HCT116 (cell line): ENCODE results near the gene IZUMO4. TPM values are rescaled to one million over a fixed set of nuclear protein-coding genes. Genes with fewer than 3 reads are reported as not detected.

Experiments
- ATAC-seq: fragments of 200-7000 bp; cut with Tn5 transposase; 2 replicates; pipeline ENCODE4 v1.9.1; 2020; ENCODE audit warnings: mild to moderate bottlenecking, moderate library complexity
- BruUV-seq: library from RNA; stranded (reverse); fragments of 400-500 nt; replicated peaks from 2 replicates; lab custom pipeline; 2021; lab: Mats Ljungman, UMichigan
- CTCF ChIA-PET: fragments of 300-600 bp; sonication (Branson Sonifier 250); formaldehyde crosslinking; loops from one replicate; lab custom pipeline; 2021; ENCODE audit warnings: antibody characterized with exemption; lab: Charles Lee
- POLR2A ChIA-PET: fragments of 300-600, 350-600 bp; sonication (Branson Sonifier 250); formaldehyde crosslinking; loops from one replicate; lab custom pipeline; 2021; ENCODE audit warnings: antibody characterized with exemption; lab: Charles Lee
- RAD21 ChIA-PET, 2 experiments: fragments of 300-600 bp; sonication (Branson Sonifier 250); formaldehyde crosslinking; loops; one replicate each; lab custom pipeline; 2023; ENCODE audit warnings: low total read pairs in 2 of 2; ENCODE audit not compliant: uncharacterized antibody in 2 of 2, unreplicated experiment in 2 of 2, low non-redundant PET in 1 of 2; lab: Charles Lee
- DNase-seq: peaks from one replicate; pipeline ENCODE4 v3.0.0-alpha.2; 2010; ENCODE audit warnings: low read depth, low spot score
- H2AFZ ChIP-seq: fragments of 200-600 bp; shearing (Covaris generic), sonication (generic); 2 replicates; pipeline ENCODE4 v1.6.1; 2017; ENCODE audit warnings: low read depth, mixed run types, mixed read lengths, antibody characterized with exemption, low read length; ENCODE audit not compliant: poor library complexity, severe bottlenecking
- H3K27ac ChIP-seq: 2 replicates; pipeline ENCODE4 v1.5.1; 2012; ENCODE audit warnings: low read depth, low read length
- H3K27me3 ChIP-seq: fragments of 200-600 bp; sonication (generic); 2 replicates; pipeline ENCODE4 v1.6.1; 2016; ENCODE audit warnings: mixed run types, low read length, mixed read lengths; ENCODE audit not compliant: insufficient read depth
- H3K36me3 ChIP-seq, 2 experiments: fragments of 200-500 bp in 1 of 2; fragments of 200-600 bp in 1 of 2; sonication (Bioruptor generic) in 1 of 2; sonication (generic) in 1 of 2; 2 replicates each; pipeline versions ENCODE4 v1.5.1 to v1.6.1; 2014 to 2016; ENCODE audit warnings: low read length in 2 of 2, inconsistent platforms in 1 of 2, mixed read lengths in 1 of 2, mixed run types in 1 of 2; ENCODE audit not compliant: insufficient read depth in 2 of 2, control insufficient read depth in 1 of 2
- H3K4me1 ChIP-seq, 2 experiments: fragments of 200-600 bp in 1 of 2; sonication (generic) in 1 of 2; 2 replicates each; pipeline versions ENCODE4 v1.5.1 to v1.6.1; 2012 to 2017; ENCODE audit warnings: low read length in 2 of 2, inconsistent platforms in 1 of 2, mild to moderate bottlenecking in 1 of 2, mixed read lengths in 1 of 2, mixed run types in 1 of 2, moderate library complexity in 1 of 2; ENCODE audit not compliant: insufficient read depth in 2 of 2, control insufficient read depth in 1 of 2
- H3K4me2 ChIP-seq: fragments of 200-600 bp; sonication (generic); 2 replicates; pipeline ENCODE4 v1.6.1; 2017; ENCODE audit warnings: mixed run types, low read length, mixed read lengths
- H3K4me3 ChIP-seq, 2 experiments: fragments of 200-600 bp in 1 of 2; sonication (generic) in 1 of 2; replicated peaks in 1 of 2; 2 replicates each; pipeline ENCODE4 v1.5.1; 2011 to 2016; ENCODE audit warnings: low read length in 2 of 2, control low read depth in 1 of 2, low read depth in 1 of 2, mild to moderate bottlenecking in 1 of 2, mixed read lengths in 1 of 2, mixed run types in 1 of 2
- H3K79me2 ChIP-seq: fragments of 200-600 bp; sonication (generic); 2 replicates; pipeline ENCODE4 v1.6.1; 2017; ENCODE audit warnings: mild to moderate bottlenecking, mixed run types, low read length, moderate library complexity, mixed read lengths; ENCODE audit not compliant: insufficient read depth
- H3K9ac ChIP-seq: fragments of 200-600 bp; sonication (generic); 2 replicates; pipeline ENCODE4 v1.6.1; 2016; ENCODE audit warnings: low read length, mixed read lengths
- H3K9me2 ChIP-seq: fragments of 200-600 bp; sonication (generic), shearing (Covaris generic); 2 replicates; pipeline ENCODE4 v1.6.1; 2017; ENCODE audit warnings: mixed run types, mild to moderate bottlenecking, moderate library complexity; ENCODE audit not compliant: insufficient read depth
- H3K9me3 ChIP-seq, 2 experiments: fragments of 200-500 bp in 1 of 2; fragments of 200-600 bp in 1 of 2; sonication (Bioruptor generic) in 1 of 2; sonication (generic) in 1 of 2; 2 replicates each; pipeline ENCODE4 v1.6.1; 2014 to 2017; ENCODE audit warnings: low read length in 2 of 2, mixed read lengths in 2 of 2, inconsistent platforms in 1 of 2, low read depth in 1 of 2, mild to moderate bottlenecking in 1 of 2, mixed run types in 1 of 2, moderate library complexity in 1 of 2; ENCODE audit not compliant: control insufficient read depth in 1 of 2, insufficient read depth in 1 of 2
- H4K20me1 ChIP-seq: fragments of 200-600 bp; sonication (generic), shearing (Covaris generic); 2 replicates; pipeline ENCODE4 v1.6.1; 2017; ENCODE audit warnings: mixed run types, mild to moderate bottlenecking, moderate library complexity; ENCODE audit not compliant: insufficient read depth
- ATF3 ChIP-seq: IDR thresholded peaks from 2 replicates; pipeline ENCODE4 v1.6.1; 2012
- CBX3 ChIP-seq: IDR thresholded peaks from 2 replicates; pipeline ENCODE4 v1.6.1; 2012; ENCODE audit warnings: low read depth
- CEBPB ChIP-seq: IDR thresholded peaks from 2 replicates; pipeline ENCODE4 v1.6.1; 2012; ENCODE audit warnings: low read depth
- CTCF ChIP-seq, 3 experiments: fragments of 200-600 bp in 1 of 3; sonication (generic) in 1 of 3; IDR thresholded peaks in 2 of 3; conservative IDR thresholded peaks in 1 of 3; 2 replicates each; pipeline ENCODE4 v1.5.1; 2012 to 2017; ENCODE audit warnings: low read depth in 2 of 3, low read length in 2 of 3, antibody characterized with exemption in 1 of 3, borderline replicate concordance in 1 of 3, control low read depth in 1 of 3, mild to moderate bottlenecking in 1 of 3, mixed read lengths in 1 of 3, mixed run types in 1 of 3, moderate library complexity in 1 of 3; ENCODE audit not compliant: insufficient read depth in 1 of 3
- ELF1 ChIP-seq: IDR thresholded peaks from 2 replicates; pipeline ENCODE4 v1.6.1; 2012; ENCODE audit warnings: low read depth, borderline replicate concordance
- EZH2 ChIP-seq: fragments of 200-600 bp; sonication (generic); IDR thresholded peaks from 2 replicates; pipeline ENCODE4 v1.6.1; 2017; ENCODE audit warnings: antibody characterized with exemption, mixed run types
- EZH2phosphoT487 ChIP-seq: fragments of 200-600 bp; IDR thresholded peaks from 2 replicates; pipeline ENCODE4 v1.6.1; 2018; ENCODE audit warnings: antibody characterized with exemption, borderline replicate concordance
- FOSL1 ChIP-seq: IDR thresholded peaks from 2 replicates; pipeline ENCODE4 v1.6.1; 2012; ENCODE audit warnings: low read depth
- JUND ChIP-seq: IDR thresholded peaks from 2 replicates; pipeline ENCODE4 v1.6.1; 2012
- MAX ChIP-seq: IDR thresholded peaks from 2 replicates; pipeline ENCODE4 v1.6.1; 2012
- POLR2A ChIP-seq: IDR thresholded peaks from 2 replicates; pipeline ENCODE4 v1.7.0; 2011; ENCODE audit warnings: borderline replicate concordance; ENCODE audit not compliant: insufficient read depth, insufficient read length; ENCODE audit errors: extremely low read depth
- POLR2AphosphoS5 ChIP-seq: IDR thresholded peaks from 2 replicates; pipeline ENCODE4 v1.6.1; 2011; ENCODE audit warnings: mild to moderate bottlenecking, low read depth, low read length, moderate library complexity
- RAD21 ChIP-seq: IDR thresholded peaks from 2 replicates; pipeline ENCODE4 v1.6.1; 2012; ENCODE audit warnings: low read depth, mild to moderate bottlenecking
- REST ChIP-seq: IDR thresholded peaks from 2 replicates; pipeline ENCODE4 v1.6.1; 2012; ENCODE audit warnings: low read depth
- SIN3A ChIP-seq: IDR thresholded peaks from 2 replicates; pipeline ENCODE4 v1.6.1; 2012; ENCODE audit warnings: low read depth
- TCF7L2 ChIP-seq: IDR thresholded peaks from 2 replicates; pipeline ENCODE4 v1.7.0; 2011; ENCODE audit warnings: borderline replicate concordance, inconsistent platforms; ENCODE audit not compliant: insufficient read depth, insufficient read length; ENCODE audit errors: extremely low read depth
- YY1 ChIP-seq: IDR thresholded peaks from 2 replicates; pipeline ENCODE4 v1.6.1; 2011; ENCODE audit warnings: low read length, low read depth, moderate library complexity, mild to moderate bottlenecking; ENCODE audit not compliant: insufficient replicate concordance; ENCODE audit errors: extremely low read depth
- ZBTB33 ChIP-seq: IDR thresholded peaks from 2 replicates; pipeline ENCODE4 v1.6.1; 2011; ENCODE audit warnings: mild to moderate bottlenecking, low read length, moderate library complexity; ENCODE audit not compliant: insufficient replicate concordance; ENCODE audit errors: extremely low read depth
- ZFX ChIP-seq: fragments of 450-650 bp; IDR thresholded peaks from 2 replicates; pipeline ENCODE4 v1.6.1; 2017
- ZNF274 ChIP-seq: fragments of 200-500 bp; sonication (Bioruptor generic); IDR thresholded peaks from 2 replicates; pipeline ENCODE4 v1.6.1; 2014; ENCODE audit warnings: mild to moderate bottlenecking, low read depth, low read length, inconsistent platforms
- intact Hi-C: fragments of 100-400 bp; cut with micrococcal nuclease; formaldehyde crosslinking; loops from 2 replicates; pipeline ENCODE4 v1.10.0; 2022
- total RNA-seq: library from RNA; stranded (reverse); gene quantifications from one replicate; pipeline ENCODE4 v1.2.1, GENCODE V29; 2021; ENCODE audit not compliant: unreplicated experiment

Gene IZUMO4
- total RNA-seq, 1 experiment from 2014 or later = 6.1 TPM

DNA sequence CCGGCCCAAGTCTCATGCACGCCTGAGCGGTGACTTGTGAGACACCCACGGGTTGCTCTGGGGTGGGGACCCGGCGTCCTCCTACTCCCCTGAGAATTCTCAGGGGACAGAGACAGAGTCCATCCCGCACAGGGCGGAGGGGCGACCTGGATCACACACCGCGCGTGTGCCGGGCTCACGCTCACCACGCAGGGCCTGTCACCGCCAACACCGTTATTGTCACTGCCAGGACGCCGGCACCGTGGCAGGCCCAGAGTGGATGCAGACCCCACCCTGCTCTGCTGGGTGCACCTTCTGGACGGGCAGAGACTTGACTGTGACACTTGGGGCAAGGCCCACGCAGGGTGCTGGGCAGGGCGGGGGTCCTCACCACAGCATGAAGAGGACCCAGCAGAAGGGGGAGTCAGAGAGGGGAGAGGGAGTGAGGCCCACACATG lies 16.8 kb upstream of the IZUMO4 start:
- TF ChIP-seq ZBTB33 = no peak
- no peak for TF ChIP-seq TCF7L2
- TF ChIP-seq ELF1 = no peak
- TF ChIP-seq FOSL1 = no peak
- no peak for TF ChIP-seq EZH2
- TF ChIP-seq CTCF (IDR thresholded peaks at IDR 0.05 in 2 of 3, conservative IDR thresholded peaks at IDR 0.05 in 1 of 3; ENCODE audit: borderline replicate concordance in 1 of 3, insufficient read depth in 1 of 3, low read depth in 2 of 3, low read length in 2 of 3) = no peak
- TF ChIP-seq POLR2AphosphoS5 = no peak
- no peak for TF ChIP-seq JUND
- no peak for TF ChIP-seq CBX3
- no peak for TF ChIP-seq SIN3A
- TF ChIP-seq ZNF274 = no peak
- TF ChIP-seq ATF3 = no peak
- TF ChIP-seq REST = no peak
- no peak for TF ChIP-seq ZFX
- no peak for TF ChIP-seq RAD21
- no peak for TF ChIP-seq MAX
- TF ChIP-seq EZH2phosphoT487 = no peak
- no peak for TF ChIP-seq POLR2A
- no peak for TF ChIP-seq CEBPB
- TF ChIP-seq YY1 = no peak
- Histone ChIP-seq H3K79me2 (no peaks in the 10 kb centered on the region), H3K9me3 (no peaks in the 10 kb centered on the region), H3K36me3 (peaks cover 3 to 4% of the 10 kb centered on the region in 2 experiments; a peak in 2 of 4 replicates), H2AFZ (no peak overlapping the region), H3K27ac (no peak overlapping the region), H3K9me2 (no peaks in the 10 kb centered on the region), H3K4me1 (peaks cover 3 to 13% of the 10 kb centered on the region in 2 experiments; a peak in 2 of 4 replicates), H3K27me3 (no peaks in the 10 kb centered on the region), H3K9ac (no peak overlapping the region), H3K4me2 (no peak overlapping the region), H3K4me3 (no peak overlapping the region), H4K20me1 (no peaks in the 10 kb centered on the region)
- BruUV-seq = no TSS peak
- ATAC-seq = no peak
- DNase-seq = no peak
- ChIA-PET RAD21 (no interaction called here), POLR2A (no interaction called here), CTCF (no interaction called here)
- intact Hi-C loops = no loop called here
